Nephron progenitor cell (in vitro differentiated cells): Measurements from ENCODE around the gene TARM1.
A peak's percentile ranks its signal among the peaks of the same experiment; 100 is the strongest.

Experiments used
- DNase-seq: peaks from one replicate; pipeline ENCODE4 v3.0.0; 2021
- H3K27ac Mint-ChIP-seq: 2 replicates; pipeline ENCODE4 v1.8.0; 2021; ENCODE audit warnings: mild to moderate bottlenecking, moderate library complexity, mixed read lengths
- H3K27me3 Mint-ChIP-seq: 2 replicates; pipeline ENCODE4 v1.8.0; 2021; ENCODE audit warnings: mild to moderate bottlenecking, low read depth, mixed read lengths; ENCODE audit not compliant: poor library complexity
- H3K36me3 Mint-ChIP-seq: 2 replicates; pipeline ENCODE4 v1.8.0; 2021; ENCODE audit warnings: low read depth, mixed read lengths
- H3K4me1 Mint-ChIP-seq: 2 replicates; pipeline ENCODE4 v1.8.0; 2021; ENCODE audit warnings: mixed read lengths
- H3K4me3 Mint-ChIP-seq: 2 replicates; pipeline ENCODE4 v1.8.0; 2021; ENCODE audit warnings: mild to moderate bottlenecking, moderate library complexity, mixed read lengths
- H3K9me3 Mint-ChIP-seq: 2 replicates; pipeline ENCODE4 v1.8.0; 2021; ENCODE audit warnings: mild to moderate bottlenecking, moderate library complexity, mixed read lengths
- TF ChIP-seq, protein P1 (sequence below): fragments of 200-600 bp; sonication (generic); IDR thresholded peaks from 2 replicates; pipeline ENCODE4 v1.5.0; 2021; ENCODE audit warnings: antibody characterized with exemption

TARM1 gene

DNA sequence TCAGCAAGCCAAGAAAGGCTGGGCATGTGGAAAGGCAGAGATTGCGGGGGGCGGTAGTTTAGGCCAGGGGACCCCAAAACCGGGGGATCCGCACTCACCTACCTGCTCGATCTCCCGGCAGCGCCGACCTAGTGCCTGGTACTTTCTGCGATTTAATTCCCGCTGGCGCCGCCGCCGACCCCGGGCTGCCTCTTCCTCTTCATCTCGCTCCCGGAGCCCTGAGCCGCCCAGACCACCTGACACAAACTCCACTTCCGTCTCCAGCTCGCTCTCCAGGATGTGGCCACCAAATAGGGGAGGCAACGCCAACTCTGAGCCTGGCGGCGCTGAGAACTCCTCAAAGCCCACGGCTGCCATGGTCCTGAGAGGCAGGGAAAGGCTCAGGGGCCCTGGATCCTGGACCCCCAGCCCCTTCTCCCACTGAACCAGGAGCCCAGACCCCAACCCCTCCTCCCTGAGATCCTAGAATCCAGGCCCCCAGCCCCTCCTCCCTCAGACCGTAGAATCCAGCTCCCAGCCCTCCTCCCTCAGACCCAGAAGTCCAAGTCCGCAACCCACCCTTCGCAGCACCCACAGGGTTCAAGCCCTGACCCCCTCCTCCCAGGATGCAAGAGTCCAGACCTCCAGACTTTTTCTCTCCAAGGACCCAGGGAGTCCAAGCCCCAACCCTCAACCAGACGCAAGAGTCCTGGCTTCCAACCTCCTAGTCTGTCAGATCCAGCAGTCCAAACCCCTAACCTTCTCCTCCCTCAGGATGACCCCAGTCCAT, 33.4 kb upstream of the TARM1 start:
- TF ChIP-seq, protein P1, sequence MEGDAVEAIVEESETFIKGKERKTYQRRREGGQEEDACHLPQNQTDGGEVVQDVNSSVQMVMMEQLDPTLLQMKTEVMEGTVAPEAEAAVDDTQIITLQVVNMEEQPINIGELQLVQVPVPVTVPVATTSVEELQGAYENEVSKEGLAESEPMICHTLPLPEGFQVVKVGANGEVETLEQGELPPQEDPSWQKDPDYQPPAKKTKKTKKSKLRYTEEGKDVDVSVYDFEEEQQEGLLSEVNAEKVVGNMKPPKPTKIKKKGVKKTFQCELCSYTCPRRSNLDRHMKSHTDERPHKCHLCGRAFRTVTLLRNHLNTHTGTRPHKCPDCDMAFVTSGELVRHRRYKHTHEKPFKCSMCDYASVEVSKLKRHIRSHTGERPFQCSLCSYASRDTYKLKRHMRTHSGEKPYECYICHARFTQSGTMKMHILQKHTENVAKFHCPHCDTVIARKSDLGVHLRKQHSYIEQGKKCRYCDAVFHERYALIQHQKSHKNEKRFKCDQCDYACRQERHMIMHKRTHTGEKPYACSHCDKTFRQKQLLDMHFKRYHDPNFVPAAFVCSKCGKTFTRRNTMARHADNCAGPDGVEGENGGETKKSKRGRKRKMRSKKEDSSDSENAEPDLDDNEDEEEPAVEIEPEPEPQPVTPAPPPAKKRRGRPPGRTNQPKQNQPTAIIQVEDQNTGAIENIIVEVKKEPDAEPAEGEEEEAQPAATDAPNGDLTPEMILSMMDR = no peak

GRCh38 chr19:54109651-54110050, 28.5 kb upstream of the TARM1 start:
- no peak for DNase-seq
- Mint-ChIP-seq H3K4me3 (no peak overlapping the region), H3K4me1 (peaks cover 26% of the 10 kb centered on the region), H3K27ac (peak overlapping the region; percentile 5), H3K27me3 (no peaks in the 10 kb centered on the region), H3K9me3 (no peaks in the 10 kb centered on the region), H3K36me3 (peaks cover 40% of the 10 kb centered on the region)
- TF ChIP-seq, protein P1 = no peak

More for the DNA sequence above, 33.4 kb upstream of the TARM1 start:
- peaks cover 3% of the 10 kb centered on the region for H3K27me3 Mint-ChIP-seq
- H3K36me3 Mint-ChIP-seq = peaks cover 28% of the 10 kb centered on the region
- peak overlapping the region; percentile 99 for H3K4me3 Mint-ChIP-seq
- H3K27ac Mint-ChIP-seq = peak overlapping the region; percentile 97
- H3K9me3 Mint-ChIP-seq = no peaks in the 10 kb centered on the region
- H3K4me1 Mint-ChIP-seq = peaks cover 35% of the 10 kb centered on the region
- DNase-seq = no peak

GRCh38 chr19:54108496-54108895, 27.3 kb upstream of the TARM1 start:
- Mint-ChIP-seq H3K27ac (peak overlapping the region; percentile 91), H3K36me3 (peaks cover 40% of the 10 kb centered on the region), H3K4me3 (no peak overlapping the region), H3K9me3 (no peaks in the 10 kb centered on the region), H3K27me3 (no peaks in the 10 kb centered on the region), H3K4me1 (peaks cover 16% of the 10 kb centered on the region)
- TF ChIP-seq, protein P1 = no peak
- DNase-seq = no peak

GRCh38 chr19:54107876-54108490, 26.8 kb upstream of the TARM1 start:
- peaks cover 21% of the 10 kb centered on the region for H3K4me1 Mint-ChIP-seq
- H3K27ac Mint-ChIP-seq = no peak overlapping the region
- H3K4me3 Mint-ChIP-seq = no peak overlapping the region
- no peak for DNase-seq
- no peaks in the 10 kb centered on the region for H3K9me3 Mint-ChIP-seq
- TF ChIP-seq, protein P1 = no peak
- peaks cover 35% of the 10 kb centered on the region for H3K36me3 Mint-ChIP-seq
- H3K27me3 Mint-ChIP-seq = no peaks in the 10 kb centered on the region

DNA sequence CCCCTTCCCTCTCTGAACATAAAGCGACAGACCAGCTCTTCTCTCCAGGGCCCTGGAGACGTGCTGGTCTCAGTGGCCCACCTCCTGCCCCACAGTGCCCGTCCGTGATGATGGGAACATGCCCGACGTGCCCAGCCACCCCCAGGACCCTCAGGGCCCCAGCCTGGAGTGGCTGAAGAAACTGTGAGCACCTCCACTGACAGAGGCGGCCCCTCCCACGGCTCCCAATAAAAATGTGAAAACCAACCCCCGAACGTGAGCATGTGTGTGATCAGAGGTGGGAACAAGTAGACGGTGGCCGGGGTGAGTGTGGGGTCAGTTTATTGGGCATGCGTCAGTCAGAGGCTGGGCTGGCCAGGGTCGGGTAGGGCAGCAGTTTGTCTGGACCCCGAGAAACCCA, 25.6 kb upstream of the TARM1 start:
- H3K4me3 Mint-ChIP-seq = no peak overlapping the region
- TF ChIP-seq, protein P1 = no peak
- peaks cover 27% of the 10 kb centered on the region for H3K4me1 Mint-ChIP-seq
- H3K9me3 Mint-ChIP-seq = no peaks in the 10 kb centered on the region
- peaks cover 34% of the 10 kb centered on the region for H3K36me3 Mint-ChIP-seq
- peak overlapping the region; percentile 60 for H3K27ac Mint-ChIP-seq
- no peaks in the 10 kb centered on the region for H3K27me3 Mint-ChIP-seq
- DNase-seq = no peak
